PC-9 (cell line): ENCODE results near the gene CCNI2. TPM values are rescaled to one million over a fixed set of nuclear protein-coding genes. Genes with fewer than 3 reads are reported as not detected.

Source experiments
- BruUV-seq: library from RNA; stranded (reverse); fragments of 400-500 nt; replicated peaks from 2 replicates; lab custom pipeline; 2021; lab: Mats Ljungman, UMichigan
- CTCF ChIA-PET: fragments of 300-600 bp; sonication (Branson Sonifier 250); formaldehyde crosslinking; loops from one replicate; lab custom pipeline; 2022; ENCODE audit warnings: antibody characterized with exemption; lab: Charles Lee
- POLR2A ChIA-PET: fragments of 300-600 bp; sonication (Branson Sonifier 250); formaldehyde crosslinking; loops from one replicate; lab custom pipeline; 2022; ENCODE audit warnings: antibody characterized with exemption; ENCODE audit not compliant: unreplicated experiment; lab: Charles Lee
- DNase-seq, 2 experiments: peaks; one replicate each; pipeline versions ENCODE4 v3.0.0 to v3.0.0-alpha.2; 2015 to 2022; ENCODE audit warnings: mixed read lengths in 1 of 2
- H2AFZ ChIP-seq: fragments of 200-600 bp; sonication (generic); 2 replicates; pipeline ENCODE4 v1.8.1; 2017; ENCODE audit warnings: antibody characterized with exemption
- H3F3A ChIP-seq: fragments of 200-600 bp; sonication (generic); 2 replicates; pipeline ENCODE4 v1.8.1; 2017; ENCODE audit warnings: antibody characterized with exemption, mild to moderate bottlenecking, low read depth; ENCODE audit not compliant: insufficient read depth
- H3K27ac ChIP-seq: fragments of 200-600 bp; sonication (generic); 2 replicates; pipeline ENCODE4 v1.6.1; 2016; ENCODE audit warnings: mixed run types
- H3K27me3 ChIP-seq: fragments of 200-600 bp; sonication (generic); 2 replicates; pipeline ENCODE4 v1.6.1; 2016; ENCODE audit warnings: low read depth, mixed run types; ENCODE audit not compliant: insufficient read depth
- H3K36me3 ChIP-seq: fragments of 200-600 bp; sonication (generic); 2 replicates; pipeline ENCODE4 v1.6.1; 2016; ENCODE audit warnings: low read depth, mixed run types
- H3K4me1 ChIP-seq: fragments of 200-600 bp; sonication (generic); replicated peaks from 2 replicates; pipeline ENCODE4 v1.6.1; 2016; ENCODE audit warnings: mixed run types; ENCODE audit not compliant: insufficient read depth
- H3K4me2 ChIP-seq: fragments of 200-600 bp; sonication (generic); 2 replicates; pipeline ENCODE4 v1.6.1; 2017; ENCODE audit warnings: mixed run types
- H3K4me3 ChIP-seq: fragments of 200-600 bp; sonication (generic); 2 replicates; pipeline ENCODE4 v1.6.1; 2016; ENCODE audit warnings: mixed run types
- H3K79me2 ChIP-seq: fragments of 200-600 bp; sonication (generic); 2 replicates; pipeline ENCODE4 v1.6.1; 2017; ENCODE audit warnings: low read depth, mixed run types
- H3K9me2 ChIP-seq: fragments of 200-600 bp; sonication (generic); 2 replicates; pipeline ENCODE4 v1.8.1; 2017; ENCODE audit warnings: mild to moderate bottlenecking; ENCODE audit not compliant: insufficient read depth
- H3K9me3 ChIP-seq: fragments of 200-600 bp; sonication (generic); 2 replicates; pipeline ENCODE4 v1.8.1; 2016; ENCODE audit warnings: low read depth; ENCODE audit not compliant: insufficient read depth
- H4K20me1 ChIP-seq: fragments of 200-600 bp; sonication (generic); 2 replicates; pipeline ENCODE4 v1.8.1; 2017; ENCODE audit not compliant: insufficient read depth
- CTCF ChIP-seq: fragments of 200-600 bp; sonication (generic); conservative IDR thresholded peaks from 2 replicates; pipeline ENCODE4 v1.6.1; 2017; ENCODE audit warnings: mixed run types, antibody characterized with exemption, mild to moderate bottlenecking, moderate library complexity
- EZH2 ChIP-seq: fragments of 200-600 bp; sonication (generic); IDR thresholded peaks from 2 replicates; pipeline ENCODE4 v1.8.0; 2017; ENCODE audit warnings: antibody characterized with exemption, low read depth
- intact Hi-C: fragments of 100-400 bp; cut with micrococcal nuclease; formaldehyde crosslinking; loops from one replicate; pipeline ENCODE4 v1.10.0; 2022; ENCODE audit not compliant: unreplicated experiment
- total RNA-seq: library from RNA; stranded (reverse); gene quantifications from 2 replicates; pipeline ENCODE4 v1.2.3, GENCODE V29; 2021

Gene CCNI2
- total RNA-seq, 1 experiment from 2014 or later, result 1.2 TPM

DNA sequence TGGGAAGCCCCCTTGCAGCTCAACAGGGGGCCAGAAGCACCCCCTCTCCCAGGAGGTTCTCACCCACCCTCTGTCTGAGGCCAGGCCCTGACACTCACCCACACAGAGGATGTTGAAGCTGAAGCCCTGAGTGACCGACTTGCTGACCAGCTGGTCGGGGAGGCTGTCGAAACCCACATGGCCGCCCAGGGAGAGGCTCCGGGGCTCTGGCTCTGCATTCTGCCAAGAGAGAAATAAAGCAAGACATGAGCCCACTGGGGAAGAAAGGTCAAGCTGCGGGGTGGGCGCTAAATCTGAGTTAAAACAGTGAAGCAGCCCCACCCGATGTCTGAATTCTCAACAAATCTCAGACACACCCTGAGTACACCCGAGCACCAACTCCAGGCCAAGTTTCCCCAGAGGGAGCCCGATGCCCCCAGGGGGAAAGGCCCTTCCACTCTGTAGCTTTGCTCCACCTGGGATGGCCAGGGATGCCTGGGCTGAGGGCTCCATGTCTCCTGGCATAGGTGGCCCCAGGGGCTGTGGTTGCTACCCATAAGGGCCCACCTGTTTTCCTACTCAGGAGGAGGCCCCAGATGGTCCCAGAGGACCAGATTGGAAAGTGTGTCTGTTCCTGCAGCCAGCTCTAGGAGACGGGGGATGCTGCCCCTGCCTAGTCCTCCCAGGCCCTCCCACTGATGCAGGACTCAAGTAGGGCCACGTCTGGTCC, 18.2 kb downstream of the CCNI2 start:
- H3K27me3 ChIP-seq, result no peaks in the 10 kb centered on the region
- no peaks in the 10 kb centered on the region for H3K79me2 ChIP-seq
- H3K9me2 ChIP-seq, result no peaks in the 10 kb centered on the region
- H2AFZ ChIP-seq, result no peak overlapping the region
- CTCF ChIA-PET, result interaction anchor here (0.6 kb wide), 1 partner anchor 255 kb away, joined by 9 read pairs; no protein-coding TSS in a partner anchor
- no peaks in the 10 kb centered on the region for H3F3A ChIP-seq
- H3K4me3 ChIP-seq, result no peak overlapping the region
- no peak overlapping the region for H3K4me2 ChIP-seq
- no peak overlapping the region for H3K27ac ChIP-seq
- no TSS peak for BruUV-seq
- no peaks in the 10 kb centered on the region for H3K4me1 ChIP-seq
- no peaks in the 10 kb centered on the region for H3K9me3 ChIP-seq
- no peak for DNase-seq
- TF ChIP-seq EZH2 (no peak), CTCF (no peak)
- H4K20me1 ChIP-seq, result no peaks in the 10 kb centered on the region
- POLR2A ChIA-PET, result no interaction called here
- H3K36me3 ChIP-seq, result no peaks in the 10 kb centered on the region
- intact Hi-C loops, result no loop called here

GRCh38 chr5:132766020-132766805, 19.0 kb downstream of the CCNI2 start:
- Histone ChIP-seq H3K36me3 (no peaks in the 10 kb centered on the region), H3F3A (no peaks in the 10 kb centered on the region), H3K27me3 (no peaks in the 10 kb centered on the region), H3K4me3 (no peak overlapping the region), H3K27ac (no peak overlapping the region), H2AFZ (no peak overlapping the region), H3K9me3 (no peaks in the 10 kb centered on the region), H3K4me1 (no peaks in the 10 kb centered on the region), H3K4me2 (no peak overlapping the region), H3K9me2 (no peaks in the 10 kb centered on the region), H4K20me1 (no peaks in the 10 kb centered on the region), H3K79me2 (no peaks in the 10 kb centered on the region)
- ChIA-PET CTCF (no interaction called here), POLR2A (no interaction called here)
- intact Hi-C loops, result no loop called here
- TF ChIP-seq CTCF (no peak), EZH2 (no peak)
- BruUV-seq, result no TSS peak
- no peak for DNase-seq

DNA sequence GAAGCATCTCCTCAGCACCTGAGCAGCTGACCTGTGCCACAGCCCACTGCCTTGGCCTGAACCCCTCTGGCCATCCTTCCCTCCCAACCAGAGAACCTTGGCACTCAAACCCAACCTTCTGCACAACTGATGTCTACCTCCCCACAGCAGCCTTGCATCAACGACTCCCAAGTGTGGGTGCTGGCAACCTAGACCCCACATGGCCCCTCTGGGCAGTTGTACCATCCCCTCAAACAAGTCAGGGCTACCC, 19.5 kb downstream of the CCNI2 start:
- Histone ChIP-seq H2AFZ (no peak overlapping the region), H3K36me3 (no peaks in the 10 kb centered on the region), H3K27ac (no peak overlapping the region), H3K4me3 (no peak overlapping the region), H3K4me1 (no peaks in the 10 kb centered on the region), H3K27me3 (no peaks in the 10 kb centered on the region), H3K79me2 (no peaks in the 10 kb centered on the region), H3K4me2 (no peak overlapping the region), H3K9me3 (no peaks in the 10 kb centered on the region), H3F3A (no peaks in the 10 kb centered on the region), H4K20me1 (no peaks in the 10 kb centered on the region), H3K9me2 (no peaks in the 10 kb centered on the region)
- intact Hi-C loops, result no loop called here
- ChIA-PET POLR2A (no interaction called here), CTCF (interaction anchor here (0.5 kb wide), 1 partner anchor 52 kb away, joined by 3 read pairs; no protein-coding TSS in a partner anchor)
- BruUV-seq, result no TSS peak
- TF ChIP-seq EZH2 (no peak), CTCF (no peak)
- DNase-seq, result no peak
